ENCODE data around the gene AFP. TPM values are rescaled to one million over a fixed set of nuclear protein-coding genes. Genes with fewer than 3 reads are reported as not detected.

AFP gene
- total and polyA plus RNA-seq, 10 of the 15 experiments (the other 5 are each of a cell fraction or from before 2014, with no cell fraction given) = 0.72 TPM; not detected in 9

DNA sequence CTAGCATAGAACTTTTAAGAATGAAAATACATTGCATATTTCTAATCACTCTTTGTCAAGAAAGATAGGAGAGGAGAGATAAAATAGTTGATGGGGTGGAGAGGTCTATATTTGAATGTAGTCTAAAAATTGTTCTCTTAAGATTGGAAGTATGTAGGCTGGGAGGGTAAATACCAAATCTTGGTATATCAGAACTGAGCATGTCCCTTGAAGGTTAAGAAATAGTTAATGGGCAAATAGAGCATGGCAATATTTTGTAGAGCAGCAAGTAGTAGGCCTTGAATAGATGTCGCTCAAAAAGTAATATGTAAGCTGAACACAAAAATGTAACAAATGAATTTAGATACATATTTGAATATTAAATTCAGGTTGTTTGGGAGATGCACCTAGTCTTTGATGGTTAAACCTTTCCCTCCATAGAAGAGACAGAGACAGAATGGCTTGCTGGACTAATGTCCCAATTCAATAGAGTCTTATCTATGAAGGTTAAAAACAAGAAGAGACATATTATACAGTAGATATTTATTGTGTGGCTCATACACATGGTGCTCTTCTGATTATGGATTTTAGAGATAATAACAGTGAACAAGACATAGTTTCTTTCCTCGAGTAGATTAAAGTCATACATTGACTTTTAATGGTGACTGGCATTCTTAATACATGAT lies 19.5 kb upstream of the AFP start (continued):
- TF ChIP-seq EZH2 (IDR thresholded peaks at IDR 0.05; ENCODE audit: borderline replicate concordance, control insufficient read depth, low read depth, low read length) (no peak), ZBED1 (IDR thresholded peaks at IDR 0.05; ENCODE audit: borderline replicate concordance) (no peak), KAT2A (conservative IDR thresholded peaks at IDR 0.05; ENCODE audit: control insufficient read depth, low read depth, low read length) (no peak)

- ATAC-seq = no peak
- Histone ChIP-seq H3K79me2 (ENCODE audit: control insufficient read depth, insufficient read depth, low read length) (no peaks in the 10 kb centered on the region), H3K4me1 (ENCODE audit: control insufficient read depth, insufficient read depth, low read length) (no peaks in the 10 kb centered on the region), H3K9me3 (replicated peaks; ENCODE audit: control insufficient read depth, insufficient read depth, low read length) (no peaks in the 10 kb centered on the region), H3K27me3 (replicated peaks in 1 of 2; ENCODE audit: control insufficient read depth in 2 of 2, insufficient read depth in 2 of 2, low read length in 1 of 2) (no peaks in the 10 kb centered on the region), H3K9ac (ENCODE audit: control insufficient read depth, insufficient read depth, low read length) (no peak overlapping the region), H3K36me3 (ENCODE audit: control insufficient read depth in 2 of 2, insufficient read depth in 2 of 2, low read length in 1 of 2) (no peaks in the 10 kb centered on the region), H3K4me3 (no peak overlapping the region), H4K20me1 (ENCODE audit: control insufficient read depth, insufficient read depth) (no peaks in the 10 kb centered on the region), H3K4me2 (ENCODE audit: control insufficient read depth, insufficient read depth) (no peak overlapping the region), H3K27ac (ENCODE audit: control insufficient read depth, insufficient read depth) (no peak overlapping the region), H2AFZ (ENCODE audit: control insufficient read depth, low read depth, low read length) (no peak overlapping the region)
- ChIA-PET RAD21 (ENCODE audit: unreplicated experiment) (no interaction called here), SMC1A (ENCODE audit: uncharacterized antibody, unreplicated experiment) (no interaction called here), CTCF (no interaction called here), POLR2A (no interaction called here)
- DNase-seq (ENCODE audit: low read depth, low spot score) = no peak
- intact Hi-C loops (cut with micrococcal nuclease; ENCODE audit: unreplicated experiment) (no loop called here), in situ Hi-C loops (cut with MboI) (no loop called here)
- TF ChIP-seq SUPT20H (IDR thresholded peaks at IDR 0.05; ENCODE audit: borderline replicate concordance, control insufficient read depth, low read depth, low read length) (no peak), IRF3 (IDR thresholded peaks at IDR 0.05) (no peak), CEBPB (IDR thresholded peaks at IDR 0.05; ENCODE audit: borderline replicate concordance in 1 of 2, low read depth in 2 of 2, low read length in 2 of 2) (no peak), CHD2 (IDR thresholded peaks at IDR 0.05; ENCODE audit: borderline replicate concordance, low read depth, low read length) (no peak), IKZF2 (IDR thresholded peaks at IDR 0.05) (no peak), MAX (IDR thresholded peaks at IDR 0.05; ENCODE audit: low read depth, low read length) (no peak), GABPA (IDR thresholded peaks at IDR 0.05; ENCODE audit: low read depth) (no peak), POLR2AphosphoS2 (IDR thresholded peaks at IDR 0.05; ENCODE audit: low read depth, low read length) (no peak), YBX1 (IDR thresholded peaks at IDR 0.05) (no peak), MXI1 (IDR thresholded peaks at IDR 0.05; ENCODE audit: low read depth, low read length) (no peak)
- TF ChIP-seq, protein P1, sequence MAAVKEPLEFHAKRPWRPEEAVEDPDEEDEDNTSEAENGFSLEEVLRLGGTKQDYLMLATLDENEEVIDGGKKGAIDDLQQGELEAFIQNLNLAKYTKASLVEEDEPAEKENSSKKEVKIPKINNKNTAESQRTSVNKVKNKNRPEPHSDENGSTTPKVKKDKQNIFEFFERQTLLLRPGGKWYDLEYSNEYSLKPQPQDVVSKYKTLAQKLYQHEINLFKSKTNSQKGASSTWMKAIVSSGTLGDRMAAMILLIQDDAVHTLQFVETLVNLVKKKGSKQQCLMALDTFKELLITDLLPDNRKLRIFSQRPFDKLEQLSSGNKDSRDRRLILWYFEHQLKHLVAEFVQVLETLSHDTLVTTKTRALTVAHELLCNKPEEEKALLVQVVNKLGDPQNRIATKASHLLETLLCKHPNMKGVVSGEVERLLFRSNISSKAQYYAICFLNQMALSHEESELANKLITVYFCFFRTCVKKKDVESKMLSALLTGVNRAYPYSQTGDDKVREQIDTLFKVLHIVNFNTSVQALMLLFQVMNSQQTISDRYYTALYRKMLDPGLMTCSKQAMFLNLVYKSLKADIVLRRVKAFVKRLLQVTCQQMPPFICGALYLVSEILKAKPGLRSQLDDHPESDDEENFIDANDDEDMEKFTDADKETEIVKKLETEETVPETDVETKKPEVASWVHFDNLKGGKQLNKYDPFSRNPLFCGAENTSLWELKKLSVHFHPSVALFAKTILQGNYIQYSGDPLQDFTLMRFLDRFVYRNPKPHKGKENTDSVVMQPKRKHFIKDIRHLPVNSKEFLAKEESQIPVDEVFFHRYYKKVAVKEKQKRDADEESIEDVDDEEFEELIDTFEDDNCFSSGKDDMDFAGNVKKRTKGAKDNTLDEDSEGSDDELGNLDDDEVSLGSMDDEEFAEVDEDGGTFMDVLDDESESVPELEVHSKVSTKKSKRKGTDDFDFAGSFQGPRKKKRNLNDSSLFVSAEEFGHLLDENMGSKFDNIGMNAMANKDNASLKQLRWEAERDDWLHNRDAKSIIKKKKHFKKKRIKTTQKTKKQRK (IDR thresholded peaks at IDR 0.05; ENCODE audit: low read depth, low read length) = no peak
- no peak for FAIRE-seq
- BruUV-seq (replicated peaks) = no TSS peak
- WGBS (ENCODE audit: insufficient coverage, insufficient replicate concordance, low lambda C conversion rate, missing lambda C conversion rate) = 39% methylated on average over 2 of the region's 2 CpGs
Observed at GRCh38 chr4:73417342-73417741, 18.7 kb upstream of the AFP start.
